Calu3 (cell line): ENCODE measurements around the gene AGA. TPM values are rescaled to one million over a fixed set of nuclear protein-coding genes. Genes with fewer than 3 reads are reported as not detected.

ENCODE experiments used
- BruUV-seq: library from RNA; stranded (reverse); fragments of 400-500 nt; replicated peaks from 2 replicates; lab custom pipeline; 2021; lab: Mats Ljungman, UMichigan
- CTCF ChIA-PET: fragments of 300-600 bp; sonication (Branson Sonifier 250); formaldehyde crosslinking; loops from one replicate; lab custom pipeline; 2022; ENCODE audit warnings: antibody characterized with exemption; lab: Charles Lee
- DNase-seq: peaks from one replicate; pipeline ENCODE4 v3.0.0; 2022
- H3K27ac Mint-ChIP-seq: one replicate; pipeline ENCODE4 v1.8.0; 2022; ENCODE audit warnings: mixed read lengths; ENCODE audit not compliant: unreplicated experiment
- H3K27me3 Mint-ChIP-seq: one replicate; pipeline ENCODE4 v1.8.0; 2022; ENCODE audit warnings: mixed read lengths; ENCODE audit not compliant: unreplicated experiment
- H3K36me3 Mint-ChIP-seq: one replicate; pipeline ENCODE4 v1.8.0; 2022; ENCODE audit warnings: mild to moderate bottlenecking, moderate library complexity, mixed read lengths; ENCODE audit not compliant: insufficient read depth, unreplicated experiment
- H3K4me1 Mint-ChIP-seq: one replicate; pipeline ENCODE4 v1.8.0; 2022; ENCODE audit warnings: mild to moderate bottlenecking, low read depth, mixed read lengths; ENCODE audit not compliant: unreplicated experiment
- H3K4me3 Mint-ChIP-seq: one replicate; pipeline ENCODE4 v1.8.0; 2022; ENCODE audit warnings: mild to moderate bottlenecking, low read depth, moderate library complexity, mixed read lengths; ENCODE audit not compliant: unreplicated experiment
- H3K9me3 Mint-ChIP-seq: one replicate; pipeline ENCODE4 v1.8.0; 2022; ENCODE audit warnings: low read depth, mixed read lengths; ENCODE audit not compliant: unreplicated experiment
- intact Hi-C: fragments of 100-400 bp; cut with micrococcal nuclease; formaldehyde crosslinking; loops from one replicate; pipeline ENCODE4 v1.10.0; 2022; ENCODE audit not compliant: unreplicated experiment
- total RNA-seq: library from RNA; stranded (reverse); gene quantifications from 2 replicates; pipeline ENCODE4 v1.2.3, GENCODE V29; 2022
- TF ChIP-seq, protein P1 (sequence below): fragments of 200-600 bp; IDR thresholded peaks from one replicate; pipeline ENCODE4 v1.8.0; 2022; ENCODE audit warnings: antibody characterized with exemption; ENCODE audit not compliant: unreplicated experiment

Gene AGA
- total RNA-seq, 1 experiment from 2014 or later, result 21.5 TPM

- no peaks in the 10 kb centered on the region for H3K4me1 Mint-ChIP-seq
- no peaks in the 10 kb centered on the region for H3K36me3 Mint-ChIP-seq
- TF ChIP-seq, protein P1, sequence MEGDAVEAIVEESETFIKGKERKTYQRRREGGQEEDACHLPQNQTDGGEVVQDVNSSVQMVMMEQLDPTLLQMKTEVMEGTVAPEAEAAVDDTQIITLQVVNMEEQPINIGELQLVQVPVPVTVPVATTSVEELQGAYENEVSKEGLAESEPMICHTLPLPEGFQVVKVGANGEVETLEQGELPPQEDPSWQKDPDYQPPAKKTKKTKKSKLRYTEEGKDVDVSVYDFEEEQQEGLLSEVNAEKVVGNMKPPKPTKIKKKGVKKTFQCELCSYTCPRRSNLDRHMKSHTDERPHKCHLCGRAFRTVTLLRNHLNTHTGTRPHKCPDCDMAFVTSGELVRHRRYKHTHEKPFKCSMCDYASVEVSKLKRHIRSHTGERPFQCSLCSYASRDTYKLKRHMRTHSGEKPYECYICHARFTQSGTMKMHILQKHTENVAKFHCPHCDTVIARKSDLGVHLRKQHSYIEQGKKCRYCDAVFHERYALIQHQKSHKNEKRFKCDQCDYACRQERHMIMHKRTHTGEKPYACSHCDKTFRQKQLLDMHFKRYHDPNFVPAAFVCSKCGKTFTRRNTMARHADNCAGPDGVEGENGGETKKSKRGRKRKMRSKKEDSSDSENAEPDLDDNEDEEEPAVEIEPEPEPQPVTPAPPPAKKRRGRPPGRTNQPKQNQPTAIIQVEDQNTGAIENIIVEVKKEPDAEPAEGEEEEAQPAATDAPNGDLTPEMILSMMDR, result no peak
- DNase-seq, result no peak
- no peaks in the 10 kb centered on the region for H3K27me3 Mint-ChIP-seq
- intact Hi-C loops, result no loop called here
- CTCF ChIA-PET, result no interaction called here
- no TSS peak for BruUV-seq
- no peak overlapping the region for H3K4me3 Mint-ChIP-seq
- no peak overlapping the region for H3K27ac Mint-ChIP-seq
- no peaks in the 10 kb centered on the region for H3K9me3 Mint-ChIP-seq
These were observed 60.4 kb downstream of the AGA start for GRCh38 chr4:177381762-177382310.

Other genes starting within 250 kb of the AGA start
- gene NEIL3, start 132.6 kb downstream of the AGA start, total RNA-seq, result 8.7 and 10.6 TPM in 2 replicates